ENCODE results near the gene PHACTR3. TPM values are rescaled to one million over a fixed set of nuclear protein-coding genes. Genes with fewer than 3 reads are reported as not detected.

The PHACTR3 gene
- total and polyA plus RNA-seq, 2 donors (not counting 3 experiments of a cell fraction or from before 2014, with no cell fraction given), result not detected

- DNase-seq (ENCODE audit: low read depth, low spot score) (no peak), FAIRE-seq (no peak)
- peaks cover 5% of the 10 kb centered on the region for H3K9me3 ChIP-seq (replicated peaks; ENCODE audit: control insufficient read depth, insufficient read depth, low read length)
- BruUV-seq (replicated peaks), result no TSS peak
- no peak overlapping the region for H2AFZ ChIP-seq (ENCODE audit: low read depth, low read length)
- H3K9me1 ChIP-seq (replicated peaks; ENCODE audit: control insufficient read depth, extremely low read depth, insufficient read depth, low read length), result no peaks in the 10 kb centered on the region
- dilution Hi-C loops (cut with MboI; ENCODE audit: extremely low pct_ligation_motif_present, low sequenced_read_pairs) (no loop called here), intact Hi-C loops (cut with micrococcal nuclease) (no loop called here)
- no peak overlapping the region for H3K9ac ChIP-seq (replicated peaks; ENCODE audit: extremely low read depth, insufficient read depth, low read length)
- H3K4me1 ChIP-seq (ENCODE audit: control insufficient read depth, extremely low read depth, insufficient read depth, low read length), result no peaks in the 10 kb centered on the region
- H3K36me3 ChIP-seq (ENCODE audit: control insufficient read depth in 2 of 2, extremely low read depth in 1 of 2, insufficient read depth in 2 of 2, low read length in 2 of 2), result no peaks in the 10 kb centered on the region
- no peak overlapping the region for H3K4me3 ChIP-seq (replicated peaks in 1 of 3; ENCODE audit: insufficient read depth in 1 of 3, low read depth in 1 of 3, low read length in 3 of 3)
- H3K27me3 ChIP-seq (ENCODE audit: control insufficient read depth in 2 of 2, insufficient read depth in 2 of 2, low read length in 2 of 2), result no peaks in the 10 kb centered on the region
- no peak for TF ChIP-seq GATA2 (IDR thresholded peaks at IDR 0.05; ENCODE audit: insufficient read depth, insufficient read length, low read depth, low read length)
- no peak for TF ChIP-seq CTCF (IDR thresholded peaks at IDR 0.05; ENCODE audit: extremely low read depth in 1 of 2, insufficient read depth in 1 of 2, low read depth in 1 of 2, low read length in 2 of 2)
- TF ChIP-seq MYC (IDR thresholded peaks at IDR 0.05; ENCODE audit: low read depth, low read length), result no peak
- no peak for TF ChIP-seq FOS (IDR thresholded peaks at IDR 0.05; ENCODE audit: borderline replicate concordance, insufficient read depth, low read length)
- TF ChIP-seq MAX (IDR thresholded peaks at IDR 0.05; ENCODE audit: insufficient read depth, insufficient read length), result no peak
- TF ChIP-seq JUN (IDR thresholded peaks at IDR 0.05; ENCODE audit: borderline replicate concordance, insufficient read depth, insufficient read length, low read depth), result no peak
- no peak for TF ChIP-seq POLR2AphosphoS5 (IDR thresholded peaks at IDR 0.05; ENCODE audit: insufficient read depth, low read depth, low read length)
- TF ChIP-seq POLR2A (IDR thresholded peaks at IDR 0.05; ENCODE audit: low read depth, low read length), result no peak
- TF ChIP-seq EZH2 (IDR thresholded peaks at IDR 0.05; ENCODE audit: borderline replicate concordance, low read depth, low read length, severe bottlenecking), result no peak
- no peaks in the 10 kb centered on the region for H3K79me2 ChIP-seq (ENCODE audit: control insufficient read depth, insufficient read depth, low read length)
- ChIA-PET POLR2A (no interaction called here), CTCF (no interaction called here)
- H3K4me2 ChIP-seq (ENCODE audit: insufficient read depth, low read length), result no peak overlapping the region
- H4K20me1 ChIP-seq (replicated peaks; ENCODE audit: control insufficient read depth, extremely low read depth, insufficient read depth, low read length), result no peaks in the 10 kb centered on the region
- H3K27ac ChIP-seq (ENCODE audit: insufficient read depth, low read depth, low read length), result no peak overlapping the region
Observed at GRCh38 chr20:59729506-59729905, 125.2 kb downstream of the PHACTR3 start.
